ENCODE results near the gene AKAP6.

The AKAP6 gene

DNA sequence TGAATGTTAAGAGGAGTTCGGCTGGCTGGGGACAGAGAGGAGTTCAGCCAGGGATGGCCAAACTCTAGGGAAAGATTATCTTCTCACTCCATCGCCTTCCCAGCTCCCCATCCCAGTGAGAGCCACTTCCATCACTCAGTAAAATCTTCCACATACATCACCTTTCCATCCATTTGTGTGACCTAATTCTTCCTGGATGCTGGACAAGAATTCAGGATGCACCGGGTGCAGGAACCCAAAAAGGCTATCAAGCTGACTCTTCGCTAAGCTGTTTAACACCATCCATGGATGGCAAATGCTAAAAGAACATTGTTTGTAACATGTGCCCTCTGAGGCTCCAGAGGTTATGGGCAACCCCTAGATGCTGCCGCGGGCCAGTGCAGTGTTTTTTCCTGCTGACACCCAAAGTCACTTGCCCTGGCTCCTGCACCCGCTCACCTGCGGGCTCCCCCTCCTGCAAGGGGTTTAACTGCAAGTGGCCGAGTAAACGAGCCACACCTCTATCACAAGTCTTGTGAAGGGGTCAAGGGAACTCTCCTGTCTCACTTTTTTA is 393.6 kb downstream of the AKAP6 start:
- no peak for DNase-seq

DNA sequence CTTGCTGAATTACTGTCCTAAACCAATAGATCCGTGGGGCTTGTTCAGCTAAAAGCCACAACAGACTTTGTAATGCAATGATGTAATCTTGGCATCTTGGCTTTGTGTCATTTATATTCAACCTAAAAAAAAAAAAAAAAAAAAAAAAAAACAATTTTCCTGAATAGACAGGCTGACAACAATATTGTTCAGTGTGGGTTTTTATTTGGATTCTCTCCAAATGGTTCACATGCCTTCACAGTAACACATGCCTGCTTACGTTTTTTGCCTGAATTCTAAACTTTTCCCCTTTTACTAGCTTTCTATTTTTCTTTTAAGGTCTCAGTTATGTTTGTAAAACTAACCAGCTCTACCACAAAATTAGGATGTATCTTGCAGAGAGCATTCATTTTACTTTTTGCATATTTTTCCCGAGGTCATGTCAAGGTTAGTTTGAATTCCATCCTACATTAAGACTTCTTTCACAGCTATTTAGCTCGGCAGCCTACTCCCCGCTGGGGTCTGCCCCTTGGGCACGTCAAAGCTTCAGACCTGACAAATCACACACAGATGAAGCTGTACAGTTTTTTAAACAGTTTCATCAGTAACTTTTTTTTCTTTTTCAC is 395.9 kb downstream of the AKAP6 start:
- no peak for DNase-seq

DNA sequence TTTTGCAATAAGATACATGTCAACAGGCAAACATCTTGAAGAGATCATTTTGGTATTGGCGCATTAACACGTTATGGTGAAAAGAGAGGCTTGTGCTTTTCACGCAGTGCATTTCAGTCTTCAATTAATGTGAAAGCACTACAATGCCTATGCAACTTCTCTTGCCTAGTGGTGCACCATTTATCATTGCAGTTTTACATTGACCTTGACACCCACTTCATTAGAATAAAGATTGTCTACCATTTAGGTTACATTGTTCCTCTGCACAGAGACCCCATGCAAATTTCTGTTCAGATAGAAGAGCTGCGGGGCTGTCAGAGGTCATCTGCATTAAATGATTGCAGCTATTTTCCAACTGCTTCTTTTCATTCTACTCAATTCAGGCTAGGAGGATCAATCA is 397.4 kb downstream of the AKAP6 start:
- no peak for DNase-seq

DNA sequence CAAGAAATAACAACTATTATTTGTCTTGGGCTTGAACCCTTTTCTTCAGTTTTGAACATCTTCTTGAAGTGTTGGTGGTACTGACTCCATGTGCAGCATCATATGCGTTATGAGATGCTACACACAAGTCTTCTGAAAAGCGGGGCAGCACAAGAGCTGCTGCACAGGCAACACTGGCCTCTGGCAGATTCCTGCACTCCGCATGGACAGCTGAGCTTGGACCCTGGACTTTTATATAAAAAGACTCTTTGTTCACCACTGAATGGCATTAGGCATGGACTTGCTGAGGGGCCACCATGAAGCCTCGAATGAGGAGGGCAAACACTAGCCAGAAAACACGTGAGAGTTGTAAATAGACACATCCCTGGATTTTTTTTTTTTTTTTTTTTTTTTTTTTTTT is 398.7 kb downstream of the AKAP6 start:
- DNase-seq, result no peak

DNA sequence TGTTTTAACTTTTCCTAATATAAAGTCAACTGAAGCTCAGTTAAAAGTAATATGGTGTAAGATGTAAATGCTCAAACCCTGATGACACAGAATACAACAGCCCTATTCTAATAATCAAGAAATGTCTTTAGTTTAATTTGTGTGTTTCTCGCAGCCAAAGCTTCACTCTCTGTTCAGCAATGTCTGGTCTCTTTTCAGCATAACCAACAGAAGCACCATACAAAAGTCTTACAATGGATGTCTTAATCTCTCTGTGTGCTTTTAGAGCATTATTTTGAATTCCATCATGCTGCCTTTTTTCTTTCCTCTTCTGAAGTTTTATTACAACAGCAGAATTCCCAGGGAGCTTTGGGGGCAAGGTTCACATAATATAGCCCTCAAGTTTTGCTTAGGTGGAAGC is 399.4 kb downstream of the AKAP6 start:
- no peak for DNase-seq

DNA sequence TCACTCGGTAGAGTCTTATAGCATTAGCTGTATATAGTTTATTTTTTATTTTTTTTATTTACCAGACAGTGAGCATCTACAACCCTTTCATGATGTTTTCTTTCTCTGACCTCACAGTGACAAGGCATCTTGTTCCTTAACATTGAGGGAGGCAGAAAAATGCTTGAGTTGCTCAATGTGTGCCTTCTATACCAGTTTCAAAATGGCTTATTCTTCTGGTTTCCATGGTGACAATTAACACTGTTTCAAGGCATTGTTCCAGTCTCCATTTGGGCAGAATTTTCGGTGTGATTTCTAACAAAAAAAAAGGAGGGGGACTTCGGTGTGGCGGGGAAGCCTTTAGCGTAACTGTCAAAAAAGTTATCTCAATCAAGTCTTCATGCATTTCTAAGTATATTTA is 399.9 kb downstream of the AKAP6 start:
- DNase-seq, result no peak

DNA sequence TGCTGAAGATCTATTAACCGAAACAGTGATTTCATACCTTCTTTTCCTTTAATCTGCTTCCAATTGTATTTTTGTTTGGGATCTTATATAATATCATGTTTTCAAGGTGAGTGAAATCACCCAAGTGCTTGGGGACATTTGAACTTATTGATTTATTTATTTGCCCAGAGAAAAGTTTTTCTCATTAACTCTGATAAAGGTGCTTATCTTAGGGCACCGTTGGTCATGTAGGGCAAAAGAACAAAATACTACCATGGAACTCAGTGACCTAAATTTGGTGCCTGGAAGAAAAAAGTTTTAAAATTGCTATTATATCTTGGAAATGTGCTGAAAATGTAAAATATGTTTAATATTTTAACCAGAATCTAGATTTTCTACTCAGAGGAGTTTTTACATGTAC is 402.2 kb downstream of the AKAP6 start:
- no peak for DNase-seq

DNA sequence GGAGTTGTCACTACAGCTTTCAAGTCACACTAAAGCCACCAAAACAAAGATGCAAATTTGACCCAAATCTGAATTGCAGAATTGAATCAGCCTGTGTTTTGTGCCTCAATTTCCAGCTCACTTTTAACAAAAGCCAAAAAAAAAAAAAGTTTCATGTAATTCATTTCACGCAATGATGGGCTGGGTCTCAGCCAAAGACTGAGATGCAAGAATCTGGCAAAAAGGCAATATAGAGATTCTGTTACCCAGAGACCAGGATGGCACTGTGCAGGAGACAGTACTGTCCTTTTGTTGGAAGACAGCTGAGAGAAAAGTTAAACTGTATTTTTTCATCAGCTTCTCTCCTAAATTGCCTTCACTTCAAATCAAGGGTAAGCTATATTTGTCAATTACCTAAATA is 403.9 kb downstream of the AKAP6 start:
- DNase-seq, result no peak

DNA sequence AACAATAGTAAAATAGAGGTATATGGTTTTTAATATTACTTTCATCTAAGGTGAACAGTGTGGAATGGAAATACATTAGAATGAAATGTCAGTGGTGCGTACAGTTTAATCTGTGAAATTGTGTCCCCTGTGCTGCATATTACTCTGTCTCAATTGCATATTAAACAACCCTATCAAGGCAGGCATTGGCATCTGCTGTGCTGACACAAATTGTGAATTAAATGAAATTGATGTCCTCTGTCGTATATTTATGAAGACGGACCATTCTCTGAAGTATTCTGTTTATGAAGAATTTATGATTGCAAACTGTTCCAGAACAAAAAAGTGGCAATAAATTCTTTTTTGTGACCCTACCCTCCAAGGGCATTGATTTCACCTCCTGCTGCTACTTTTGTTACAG is 405.2 kb downstream of the AKAP6 start:
- DNase-seq, result no peak

DNA sequence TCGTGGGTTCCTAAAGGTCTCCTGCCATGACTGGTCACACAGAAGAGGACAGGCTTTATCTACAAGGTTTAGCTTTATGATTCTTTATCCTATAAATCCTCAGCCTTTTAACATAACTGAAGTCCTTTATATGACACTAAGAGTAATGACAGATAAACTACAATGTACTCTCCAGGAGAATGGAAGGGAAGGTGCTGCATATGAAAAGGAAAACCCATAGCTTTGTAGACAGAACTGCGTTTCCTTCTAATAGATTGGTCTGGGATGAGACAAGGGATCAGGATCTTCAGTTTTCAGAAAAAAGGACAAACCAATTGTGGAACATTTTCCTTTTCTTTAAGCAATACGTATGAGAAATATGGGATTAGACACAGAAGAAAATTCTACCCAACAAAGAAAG is 408.5 kb downstream of the AKAP6 start:
- DNase-seq, result no peak

DNA sequence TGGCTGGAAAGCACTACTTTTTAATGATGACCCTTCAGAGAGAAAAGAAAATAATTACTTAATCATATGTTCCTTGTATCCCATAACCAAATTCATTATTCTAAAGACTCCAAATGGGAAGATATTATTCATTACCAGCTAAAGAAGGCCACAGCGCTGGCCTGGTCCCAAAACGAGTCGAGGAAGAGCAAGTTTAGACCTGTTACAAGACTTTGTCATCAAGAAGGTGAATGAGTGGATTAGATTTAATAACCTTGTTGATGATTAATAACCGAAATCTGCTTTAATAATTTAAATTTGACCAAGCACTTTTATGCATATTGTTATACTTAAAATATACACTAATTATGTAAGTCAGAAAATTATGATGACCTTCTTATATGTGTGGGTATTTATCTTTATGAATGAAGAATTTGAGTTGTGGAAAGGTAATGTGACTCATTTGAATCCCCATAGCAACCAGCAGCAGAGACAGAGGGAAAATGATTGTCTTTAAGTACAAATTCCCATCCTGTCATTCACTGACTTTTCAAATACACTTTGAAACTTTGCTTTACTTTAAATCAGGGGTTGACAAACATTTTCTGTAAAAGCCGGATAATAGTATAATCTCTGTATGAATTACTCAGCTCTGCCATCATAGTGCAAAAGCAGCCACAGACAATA is 409.2 kb downstream of the AKAP6 start:
- no peak for DNase-seq

DNA sequence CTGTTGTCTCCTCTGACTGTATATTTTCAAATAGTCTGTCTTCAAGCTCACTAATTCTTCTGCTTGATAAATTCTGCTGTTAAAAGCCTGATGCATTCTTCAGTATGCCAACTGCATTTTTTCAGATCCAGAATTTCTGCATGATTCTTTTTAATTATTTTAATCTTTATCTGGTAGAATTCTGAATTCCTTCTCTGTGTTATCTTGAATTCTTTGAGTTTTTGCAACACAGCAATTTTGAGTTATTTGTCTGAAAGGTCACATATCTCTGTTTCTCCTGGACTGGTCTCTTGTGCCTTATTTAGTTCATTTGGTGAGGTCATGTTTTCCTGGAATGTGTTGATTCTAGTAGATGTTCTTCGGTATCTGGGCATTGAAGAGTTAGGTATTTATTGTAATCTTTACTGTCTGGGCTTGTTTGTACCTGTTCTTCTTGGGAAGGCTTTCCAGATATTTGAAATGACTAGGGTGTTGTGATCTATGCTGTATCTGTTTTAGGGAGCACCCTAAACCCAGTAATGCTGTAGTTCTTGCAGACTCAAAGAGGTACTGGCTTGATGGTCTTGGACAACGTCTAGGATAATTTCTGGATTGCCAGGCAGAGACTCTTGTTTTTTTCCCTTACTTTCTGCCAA is 415.8 kb downstream of the AKAP6 start:
- no peak for DNase-seq

DNA sequence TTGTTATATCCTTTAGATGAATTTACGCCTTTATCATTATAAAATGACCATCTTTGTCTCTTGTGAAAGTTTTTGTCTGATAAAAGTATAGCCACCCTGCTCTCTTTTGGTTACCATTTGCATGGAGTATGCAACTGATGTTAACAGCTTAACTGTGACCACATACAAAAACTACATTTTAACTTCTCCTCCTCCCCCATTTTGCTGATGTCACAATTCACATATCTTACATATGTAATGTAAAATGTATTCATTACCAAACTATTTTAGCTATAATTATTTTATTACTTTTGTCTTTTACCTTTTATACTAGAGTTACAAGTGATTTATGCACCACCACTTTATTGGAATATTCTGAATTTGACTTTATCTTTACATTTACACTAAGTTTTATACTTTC is 425.1 kb downstream of the AKAP6 start:
- no peak for DNase-seq

DNA sequence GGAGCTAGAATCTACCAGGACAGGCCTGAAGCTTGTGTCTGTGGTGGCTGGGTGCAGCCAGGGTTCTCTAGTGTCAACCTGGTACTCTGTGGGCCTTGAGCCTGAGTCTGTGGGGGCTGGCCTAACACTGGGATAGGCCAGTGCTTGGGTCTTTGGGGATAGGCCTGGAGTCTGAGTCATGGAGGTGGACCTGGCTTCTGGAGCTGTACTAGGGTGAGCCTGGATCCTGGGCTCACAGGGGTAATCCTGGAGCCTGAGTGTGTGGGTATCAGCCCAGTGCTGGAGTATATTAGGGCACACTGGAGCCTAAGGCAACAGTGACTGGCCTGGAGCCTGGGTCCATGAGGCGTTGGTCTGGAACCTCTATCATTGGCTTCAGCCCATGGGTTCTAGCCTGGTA is 427.1 kb downstream of the AKAP6 start:
- no peak for DNase-seq

DNA sequence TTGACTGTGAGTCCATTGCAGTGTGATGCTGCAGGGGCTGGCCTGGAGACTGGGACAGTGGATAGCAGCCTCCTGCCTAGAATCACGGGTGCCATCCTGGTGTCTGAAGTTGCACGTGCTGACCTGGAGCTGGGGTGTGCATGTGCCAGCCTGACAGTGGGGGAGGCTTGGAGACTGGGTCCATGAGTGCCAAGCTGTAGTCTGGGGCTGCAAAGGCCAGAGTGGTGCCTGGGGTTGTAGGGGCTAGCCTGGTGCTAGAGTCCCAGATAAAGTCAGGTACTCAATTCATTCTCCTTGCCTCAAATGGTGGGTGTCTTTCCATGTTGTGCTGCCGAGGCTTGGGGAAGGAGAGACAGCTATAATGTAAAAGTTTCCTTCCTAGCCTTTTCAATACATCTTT is 427.7 kb downstream of the AKAP6 start:
- DNase-seq, result no peak

DNA sequence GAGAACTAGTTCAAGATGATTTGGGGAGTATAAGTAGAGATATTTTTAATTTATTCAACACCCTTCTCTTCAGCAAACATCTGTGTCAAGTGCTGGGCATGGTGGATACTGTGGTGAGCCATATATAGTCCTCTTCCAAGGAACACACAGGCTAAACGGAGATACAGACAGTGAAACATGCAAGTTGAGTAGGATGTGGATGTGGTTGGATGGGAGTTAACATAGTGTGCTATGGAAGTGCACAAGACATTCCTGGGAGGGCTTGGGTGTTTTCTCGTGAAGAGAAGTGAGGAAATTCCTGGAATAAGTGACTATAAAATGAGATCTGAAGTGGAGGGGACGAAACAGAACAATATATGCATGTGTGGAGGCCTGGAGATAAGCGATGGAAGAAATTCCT is 428.5 kb downstream of the AKAP6 start:
- DNase-seq, result no peak

DNA sequence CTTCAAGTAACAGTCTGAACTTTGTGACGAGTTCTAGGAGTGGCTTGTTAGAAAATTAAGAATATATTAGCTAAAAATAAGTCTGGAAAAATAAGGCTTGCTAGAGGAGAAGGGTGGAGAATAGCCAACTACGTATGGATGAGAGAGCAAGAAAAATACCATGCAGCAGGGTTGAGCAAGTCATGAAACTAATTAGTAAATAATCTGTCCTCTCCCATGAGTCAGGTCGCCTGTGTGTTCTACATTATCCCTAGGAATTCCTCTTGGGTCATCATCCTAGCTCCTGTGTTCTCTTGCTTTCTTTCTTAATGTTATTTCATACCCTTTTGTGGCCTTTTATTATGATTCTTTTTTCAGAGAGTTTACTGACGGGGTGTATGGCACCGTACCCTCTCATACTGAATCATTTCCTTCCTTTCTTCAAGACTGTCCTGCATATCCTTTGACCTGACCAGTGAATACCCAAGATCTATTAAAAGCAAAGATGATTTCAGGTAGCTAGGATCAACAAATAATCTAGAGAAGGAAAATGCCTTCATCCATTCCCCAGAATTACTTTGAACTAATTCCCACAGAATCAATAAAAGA is 432.4 kb downstream of the AKAP6 start:
- no peak for DNase-seq

DNA sequence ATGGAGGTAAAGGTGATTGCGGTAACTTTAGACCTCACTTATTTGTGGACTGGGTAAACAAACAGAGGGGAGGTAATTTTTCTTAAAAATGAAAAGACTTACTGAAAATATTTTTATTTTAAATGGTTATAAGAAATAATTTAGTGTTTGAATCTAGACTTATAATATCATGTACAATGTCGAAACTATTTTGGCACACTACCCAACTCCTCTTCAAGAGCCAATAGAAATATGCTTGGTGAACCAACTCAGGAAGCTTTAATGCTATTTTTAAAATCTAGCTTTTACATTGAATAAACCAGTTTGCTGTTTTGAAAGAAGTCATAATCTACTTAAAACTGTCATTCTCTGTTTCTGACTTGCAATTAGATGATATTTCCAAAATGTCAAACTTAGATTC is 433.8 kb downstream of the AKAP6 start:
- no peak for DNase-seq

DNA sequence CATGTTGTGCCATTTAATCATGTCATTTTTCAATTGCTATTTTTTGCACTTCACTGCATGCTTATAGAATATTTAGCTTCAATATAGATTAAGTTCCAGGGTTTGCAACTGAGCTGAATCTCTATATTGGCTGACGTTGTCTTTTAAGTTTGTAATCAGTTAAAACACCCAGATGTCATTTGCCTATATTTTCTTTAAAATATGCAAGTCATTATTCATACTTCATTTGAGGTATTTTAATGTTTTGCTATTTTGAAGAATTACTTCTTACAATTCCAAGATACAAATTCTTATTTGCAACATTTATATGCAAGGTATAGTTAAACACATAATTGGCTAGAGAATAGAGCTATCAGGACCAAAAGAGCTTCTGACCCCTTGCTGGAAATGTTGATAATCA is 434.6 kb downstream of the AKAP6 start:
- no peak for DNase-seq

DNA sequence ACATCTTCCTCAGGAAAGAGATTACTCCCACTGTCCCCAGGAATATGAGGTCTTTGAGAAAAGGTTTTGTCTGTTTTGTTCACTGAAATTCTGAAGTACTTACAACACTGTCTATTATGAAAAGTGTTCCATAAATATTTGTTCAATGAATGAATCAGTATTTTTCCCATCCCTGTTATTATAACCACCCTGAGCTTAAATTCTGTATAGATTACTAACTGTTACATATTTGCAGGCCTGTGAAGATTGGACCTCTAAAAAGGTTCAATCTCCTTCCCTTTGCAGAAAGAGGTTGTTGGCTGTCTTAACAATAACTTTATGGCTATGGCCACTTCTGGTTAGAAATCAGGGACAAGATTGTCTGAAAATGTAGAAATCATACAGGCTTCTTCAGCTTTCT is 435.0 kb downstream of the AKAP6 start:
- DNase-seq, result no peak

DNA sequence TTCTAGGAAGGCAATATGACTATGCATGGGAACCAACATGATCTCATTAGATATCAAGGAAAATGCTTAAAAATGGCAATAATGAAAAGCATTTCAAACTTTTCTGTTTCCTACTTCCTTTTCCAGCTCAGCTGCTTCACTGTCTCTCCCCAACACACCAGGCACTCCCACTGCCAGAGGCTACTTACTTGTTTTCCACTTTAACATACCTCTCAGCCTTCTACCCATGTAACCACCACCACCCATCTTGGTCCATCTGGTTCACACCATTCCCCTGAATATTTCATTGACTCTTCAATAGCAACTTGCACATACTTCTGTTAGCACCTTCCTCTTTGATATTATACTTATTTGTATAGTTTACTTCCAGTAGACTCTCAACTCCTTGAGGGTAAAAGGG is 441.3 kb downstream of the AKAP6 start:
- no peak for DNase-seq

DNA sequence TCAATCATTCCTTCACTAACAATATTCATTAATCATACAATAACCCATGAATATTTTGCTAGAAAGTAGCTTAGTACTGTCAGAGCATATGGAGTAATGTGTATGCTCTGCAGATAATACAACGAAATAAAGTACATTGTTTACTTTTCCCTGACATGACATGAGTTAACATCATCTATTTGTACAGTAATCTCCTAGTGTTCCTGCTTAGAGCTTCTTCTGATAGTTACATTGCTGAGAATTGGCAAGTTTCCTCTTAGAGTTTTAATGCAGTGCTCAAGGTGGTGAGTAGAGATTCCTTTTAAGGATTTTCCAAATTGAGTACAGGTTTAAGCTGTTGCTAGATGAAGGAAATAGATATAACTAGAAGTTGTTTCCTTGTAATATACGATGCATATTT is 445.1 kb downstream of the AKAP6 start:
- DNase-seq, result no peak

DNA sequence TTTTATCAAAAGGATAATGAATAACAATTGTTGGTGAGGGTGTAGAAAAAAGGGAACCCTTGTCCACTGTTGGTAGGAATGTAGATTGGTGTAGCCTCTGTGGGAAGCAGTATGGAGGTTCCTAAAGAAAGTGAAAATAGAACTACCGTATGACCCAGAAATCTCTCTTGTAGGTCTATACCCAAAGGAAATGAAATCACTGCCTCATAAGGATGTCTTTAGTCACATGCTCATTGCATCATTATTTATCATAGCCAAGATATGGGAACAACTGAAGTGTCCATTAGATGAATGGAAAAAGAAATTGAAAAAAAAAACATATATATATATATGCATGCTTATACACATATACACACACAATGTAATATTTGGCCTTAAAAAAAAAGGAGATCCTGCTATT is 450.7 kb downstream of the AKAP6 start:
- no peak for DNase-seq

DNA sequence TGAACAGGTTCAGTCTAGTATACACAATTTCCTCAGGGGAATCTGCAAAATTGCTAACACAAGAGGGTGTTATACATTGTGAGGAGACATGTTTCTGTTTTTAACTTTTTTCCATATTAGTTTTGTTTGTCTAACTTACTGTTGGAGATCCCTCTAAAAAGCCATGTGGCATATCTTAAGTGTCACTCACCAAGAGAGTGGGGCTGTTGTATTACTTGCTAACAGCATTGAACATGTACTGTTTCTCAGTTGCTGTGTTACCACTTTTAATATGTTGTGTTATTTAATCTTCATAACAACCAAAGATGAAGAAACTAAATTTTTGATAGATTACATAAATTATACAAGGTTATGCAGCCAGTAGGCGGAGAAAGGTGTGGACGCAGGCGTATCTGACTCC is 455.3 kb downstream of the AKAP6 start:
- DNase-seq, result no peak

All from stimulated activated CD4-positive, alpha-beta T cell treated with anti-CD3 and anti-CD28 coated beads, Interleukin-15, amount 100 ng/mL, for 24 hours (primary cell).